WTC11 (cell line): ENCODE results near the gene DSC2. TPM values are rescaled to one million over a fixed set of nuclear protein-coding genes. Genes with fewer than 3 reads are reported as not detected.

Source experiments
- ATAC-seq: fragments of 200-7000 bp; cut with Tn5 transposase; 2 replicates; pipeline ENCODE4 v1.10.0; 2021; ENCODE audit warnings: mild to moderate bottlenecking, moderate library complexity
- CTCF ChIA-PET: fragments of 300-600 bp; sonication (Branson Sonifier 250); formaldehyde crosslinking; loops from one replicate; lab custom pipeline; 2021; ENCODE audit warnings: antibody characterized with exemption; lab: Charles Lee
- POLR2A ChIA-PET: fragments of 350-600 bp; sonication (Branson Sonifier 250); formaldehyde crosslinking; loops from one replicate; lab custom pipeline; 2021; ENCODE audit warnings: antibody characterized with exemption; lab: Charles Lee
- DNase-seq: peaks from one replicate; pipeline ENCODE4 v3.0.0; 2021; ENCODE audit warnings: low spot score
- H3K27ac Mint-ChIP-seq: 2 replicates; pipeline ENCODE4 v1.8.0; 2021; ENCODE audit warnings: mixed read lengths
- H3K27me3 Mint-ChIP-seq: 2 replicates; pipeline ENCODE4 v1.8.0; 2021; ENCODE audit warnings: low read depth, mild to moderate bottlenecking, moderate library complexity, mixed read lengths
- H3K36me3 Mint-ChIP-seq: 2 replicates; pipeline ENCODE4 v1.8.0; 2021; ENCODE audit warnings: mixed read lengths
- H3K4me1 Mint-ChIP-seq: 2 replicates; pipeline ENCODE4 v1.8.0; 2022; ENCODE audit warnings: mixed read lengths
- H3K4me3 Mint-ChIP-seq: 2 replicates; pipeline ENCODE4 v1.8.0; 2021; ENCODE audit warnings: mild to moderate bottlenecking, moderate library complexity, mixed read lengths
- H3K9me3 Mint-ChIP-seq: 2 replicates; pipeline ENCODE4 v1.8.0; 2021; ENCODE audit warnings: mixed read lengths
- CREB1 ChIP-seq: sonication (generic); formaldehyde crosslinking; IDR thresholded peaks from 2 replicates; pipeline ENCODE4 v1.8.0; 2023; ENCODE audit warnings: mild to moderate bottlenecking, missing genetic modification reagents
- CREM ChIP-seq: sonication (generic); formaldehyde crosslinking; IDR thresholded peaks from 2 replicates; pipeline ENCODE4 v1.8.1; 2022; ENCODE audit warnings: mild to moderate bottlenecking, missing genetic modification reagents, moderate library complexity
- GABPB1 ChIP-seq: sonication (generic); formaldehyde crosslinking; IDR thresholded peaks from 2 replicates; pipeline ENCODE4 v1.8.1; 2023; ENCODE audit warnings: mild to moderate bottlenecking, missing genetic modification reagents
- MXD4 ChIP-seq: fragments of 250-450 bp; sonication (Bioruptor Pico); IDR thresholded peaks from 2 replicates; pipeline ENCODE4 v1.8.0; 2021; ENCODE audit warnings: mild to moderate bottlenecking, moderate library complexity, borderline replicate concordance
- NR2C2 ChIP-seq: sonication (generic); formaldehyde crosslinking; IDR thresholded peaks from 2 replicates; pipeline ENCODE4 v1.8.0; 2022; ENCODE audit warnings: mild to moderate bottlenecking, missing genetic modification reagents
- NR3C1 ChIP-seq: sonication (generic); formaldehyde crosslinking; conservative IDR thresholded peaks from 2 replicates; pipeline ENCODE4 v1.8.1; 2023; ENCODE audit warnings: low read depth, mild to moderate bottlenecking, missing genetic modification reagents
- SMAD4 ChIP-seq: sonication (generic); formaldehyde crosslinking; IDR thresholded peaks from 2 replicates; pipeline ENCODE4 v1.8.0; 2022; ENCODE audit warnings: mild to moderate bottlenecking, missing genetic modification reagents
- USF2 ChIP-seq: sonication (generic); formaldehyde crosslinking; IDR thresholded peaks from 2 replicates; pipeline ENCODE4 v1.8.1; 2023; ENCODE audit warnings: mild to moderate bottlenecking, missing genetic modification reagents, moderate library complexity
- ZBTB21 ChIP-seq: sonication (generic); formaldehyde crosslinking; IDR thresholded peaks from 2 replicates; pipeline ENCODE4 v1.8.1; 2023; ENCODE audit warnings: mild to moderate bottlenecking, missing genetic modification reagents, borderline replicate concordance
- ZNF263 ChIP-seq: sonication (generic); formaldehyde crosslinking; IDR thresholded peaks from 2 replicates; pipeline ENCODE4 v1.8.1; 2022; ENCODE audit warnings: low read depth, mild to moderate bottlenecking, moderate library complexity, missing genetic modification reagents
- ZNF396 ChIP-seq: fragments of 250-450 bp; sonication (Bioruptor Pico); IDR thresholded peaks from 2 replicates; pipeline ENCODE4 v1.8.0; 2021; ENCODE audit warnings: mild to moderate bottlenecking, moderate library complexity, borderline replicate concordance
- ZNF416 ChIP-seq: fragments of 250-450 bp; sonication (Bioruptor Pico); IDR thresholded peaks from 2 replicates; pipeline ENCODE4 v1.9.0; 2021; ENCODE audit warnings: mild to moderate bottlenecking, inconsistent platforms
- ZNF512 ChIP-seq: sonication (generic); formaldehyde crosslinking; IDR thresholded peaks from 2 replicates; pipeline ENCODE4 v1.8.1; 2022; ENCODE audit warnings: missing genetic modification reagents, borderline replicate concordance
- total RNA-seq: library from RNA; stranded (reverse); gene quantifications from 3 replicates; pipeline ENCODE4 v1.2.3, GENCODE V29; 2021
- TF ChIP-seq, protein P1 (sequence below): fragments of 250-450 bp; sonication (Bioruptor Pico); IDR thresholded peaks from 2 replicates; pipeline ENCODE4 v1.8.0; 2021; ENCODE audit warnings: mild to moderate bottlenecking
- TF ChIP-seq, protein P2 (sequence below): sonication (generic); formaldehyde crosslinking; conservative IDR thresholded peaks from 2 replicates; pipeline ENCODE4 v1.8.1; 2022; ENCODE audit warnings: mild to moderate bottlenecking, missing genetic modification reagents
- TF ChIP-seq, protein P3 (sequence below): sonication (generic); formaldehyde crosslinking; IDR thresholded peaks from 2 replicates; pipeline ENCODE4 v1.8.0; 2022; ENCODE audit warnings: mild to moderate bottlenecking, missing genetic modification reagents
- TF ChIP-seq, protein P4 (sequence below): sonication (generic); formaldehyde crosslinking; IDR thresholded peaks from 2 replicates; pipeline ENCODE4 v1.8.0; 2022; ENCODE audit warnings: mild to moderate bottlenecking, missing genetic modification reagents

Gene DSC2
- total RNA-seq, 1 experiment from 2014 or later: 29.8 TPM

DNA sequence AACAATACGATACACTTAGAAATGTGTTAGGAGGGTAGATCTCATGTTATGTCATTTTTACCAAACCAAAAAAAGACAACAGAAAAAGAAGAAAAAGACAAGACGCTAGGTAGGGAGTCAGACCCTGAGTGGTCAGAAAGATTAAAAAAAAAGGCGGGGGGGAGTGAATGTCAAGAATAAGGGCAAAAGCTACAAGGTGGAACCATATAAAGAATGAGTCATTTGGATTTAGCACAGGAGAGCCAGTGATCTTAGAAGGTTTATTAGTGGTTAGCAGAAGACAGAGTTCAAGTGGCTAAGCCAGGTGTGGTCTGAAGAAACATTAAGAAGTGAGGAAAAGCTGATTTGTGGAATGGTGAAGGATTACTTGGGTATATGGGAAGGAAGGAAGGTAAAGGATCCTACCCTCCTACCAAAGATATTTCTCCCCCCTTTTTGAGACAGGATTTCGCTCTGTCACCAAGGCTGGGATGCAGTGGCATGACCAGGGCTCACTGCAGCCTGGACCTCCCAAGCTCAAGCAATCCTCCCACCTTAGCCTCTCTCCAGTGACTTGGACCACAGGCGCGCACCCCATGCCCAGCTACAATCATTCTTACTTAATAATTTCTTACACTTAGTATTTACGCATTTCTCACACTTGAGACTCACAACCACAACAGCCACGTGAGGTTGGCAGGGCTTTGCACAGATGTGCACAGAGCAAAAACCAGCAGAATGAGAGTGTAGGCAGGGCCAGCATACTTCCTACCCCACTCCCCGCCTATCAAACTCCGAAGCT is 2.6 kb downstream of the DSC2 start (continued):
- TF ChIP-seq USF2 (CRISPR knock-in tag) (no peak), ZNF396 (no peak), MXD4 (no peak), CREB1 (CRISPR knock-in tag) (no peak), GABPB1 (CRISPR knock-in tag) (no peak)
- TF ChIP-seq, protein P1, sequence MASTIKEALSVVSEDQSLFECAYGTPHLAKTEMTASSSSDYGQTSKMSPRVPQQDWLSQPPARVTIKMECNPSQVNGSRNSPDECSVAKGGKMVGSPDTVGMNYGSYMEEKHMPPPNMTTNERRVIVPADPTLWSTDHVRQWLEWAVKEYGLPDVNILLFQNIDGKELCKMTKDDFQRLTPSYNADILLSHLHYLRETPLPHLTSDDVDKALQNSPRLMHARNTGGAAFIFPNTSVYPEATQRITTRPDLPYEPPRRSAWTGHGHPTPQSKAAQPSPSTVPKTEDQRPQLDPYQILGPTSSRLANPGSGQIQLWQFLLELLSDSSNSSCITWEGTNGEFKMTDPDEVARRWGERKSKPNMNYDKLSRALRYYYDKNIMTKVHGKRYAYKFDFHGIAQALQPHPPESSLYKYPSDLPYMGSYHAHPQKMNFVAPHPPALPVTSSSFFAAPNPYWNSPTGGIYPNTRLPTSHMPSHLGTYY: no peak
- TF ChIP-seq, all 79 proteins: peak for 0

- ChIA-PET POLR2A (no interaction called here), CTCF (no interaction called here)
- H3K4me1 Mint-ChIP-seq: peaks cover 44% of the 10 kb centered on the region
- DNase-seq: no peak
- H3K27me3 Mint-ChIP-seq: no peaks in the 10 kb centered on the region
- H3K9me3 Mint-ChIP-seq: no peaks in the 10 kb centered on the region
- TF ChIP-seq, protein P2, sequence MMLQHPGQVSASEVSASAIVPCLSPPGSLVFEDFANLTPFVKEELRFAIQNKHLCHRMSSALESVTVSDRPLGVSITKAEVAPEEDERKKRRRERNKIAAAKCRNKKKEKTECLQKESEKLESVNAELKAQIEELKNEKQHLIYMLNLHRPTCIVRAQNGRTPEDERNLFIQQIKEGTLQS: no peak
- no peak for TF ChIP-seq CREM (CRISPR knock-in tag)
- TF ChIP-seq NR2C2 (CRISPR knock-in tag): no peak
- TF ChIP-seq ZNF263 (CRISPR knock-in tag): no peak
- no peak for TF ChIP-seq ZNF416 (CRISPR knock-in tag)
- TF ChIP-seq ZBTB21 (CRISPR knock-in tag): no peak
- TF ChIP-seq NR3C1: no peak
- no peak for TF ChIP-seq SMAD4 (CRISPR knock-in tag)
- TF ChIP-seq ZNF512 (CRISPR knock-in tag): no peak
- TF ChIP-seq GABPB1 (CRISPR knock-in tag): no peak
- TF ChIP-seq, protein P3, sequence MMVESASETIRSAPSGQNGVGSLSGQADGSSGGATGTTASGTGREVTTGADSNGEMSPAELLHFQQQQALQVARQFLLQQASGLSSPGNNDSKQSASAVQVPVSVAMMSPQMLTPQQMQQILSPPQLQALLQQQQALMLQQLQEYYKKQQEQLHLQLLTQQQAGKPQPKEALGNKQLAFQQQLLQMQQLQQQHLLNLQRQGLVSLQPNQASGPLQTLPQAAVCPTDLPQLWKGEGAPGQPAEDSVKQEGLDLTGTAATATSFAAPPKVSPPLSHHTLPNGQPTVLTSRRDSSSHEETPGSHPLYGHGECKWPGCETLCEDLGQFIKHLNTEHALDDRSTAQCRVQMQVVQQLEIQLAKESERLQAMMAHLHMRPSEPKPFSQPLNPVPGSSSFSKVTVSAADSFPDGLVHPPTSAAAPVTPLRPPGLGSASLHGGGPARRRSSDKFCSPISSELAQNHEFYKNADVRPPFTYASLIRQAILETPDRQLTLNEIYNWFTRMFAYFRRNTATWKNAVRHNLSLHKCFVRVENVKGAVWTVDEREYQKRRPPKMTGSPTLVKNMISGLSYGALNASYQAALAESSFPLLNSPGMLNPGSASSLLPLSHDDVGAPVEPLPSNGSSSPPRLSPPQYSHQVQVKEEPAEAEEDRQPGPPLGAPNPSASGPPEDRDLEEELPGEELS (CRISPR knock-in tag): no peak
- TF ChIP-seq, protein P4, sequence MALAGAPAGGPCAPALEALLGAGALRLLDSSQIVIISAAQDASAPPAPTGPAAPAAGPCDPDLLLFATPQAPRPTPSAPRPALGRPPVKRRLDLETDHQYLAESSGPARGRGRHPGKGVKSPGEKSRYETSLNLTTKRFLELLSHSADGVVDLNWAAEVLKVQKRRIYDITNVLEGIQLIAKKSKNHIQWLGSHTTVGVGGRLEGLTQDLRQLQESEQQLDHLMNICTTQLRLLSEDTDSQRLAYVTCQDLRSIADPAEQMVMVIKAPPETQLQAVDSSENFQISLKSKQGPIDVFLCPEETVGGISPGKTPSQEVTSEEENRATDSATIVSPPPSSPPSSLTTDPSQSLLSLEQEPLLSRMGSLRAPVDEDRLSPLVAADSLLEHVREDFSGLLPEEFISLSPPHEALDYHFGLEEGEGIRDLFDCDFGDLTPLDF (CRISPR knock-in tag): no peak
- H3K4me3 Mint-ChIP-seq: peak overlapping the region; percentile 87; the same call in 1 of the 2 replicates
- H3K27ac Mint-ChIP-seq: no peak overlapping the region
- ATAC-seq: no peak
- no peaks in the 10 kb centered on the region for H3K36me3 Mint-ChIP-seq
Measured at GRCh38 chr18:31098878-31099277, 3.3 kb downstream of the DSC2 start.
